Endothelial cell of umbilical vein (primary cell): ENCODE measurements around the gene NAGLU.

Experiments used
- EZH2 ChIP-seq: IDR thresholded peaks from 2 replicates; pipeline ENCODE4 v1.6.1; 2012; ENCODE audit warnings: borderline replicate concordance, low read depth, mild to moderate bottlenecking, moderate library complexity, low read length, inconsistent platforms; ENCODE audit not compliant: severe bottlenecking
- FOS ChIP-seq: IDR thresholded peaks from 2 replicates; pipeline ENCODE4 v1.6.1; 2011; ENCODE audit warnings: mild to moderate bottlenecking, low read length, moderate library complexity, borderline replicate concordance; ENCODE audit not compliant: insufficient read depth
- POLR2A ChIP-seq: IDR thresholded peaks from 2 replicates; pipeline ENCODE4 v1.6.1; 2012; ENCODE audit warnings: low read depth, mild to moderate bottlenecking, control low read depth, low read length
- POLR2AphosphoS5 ChIP-seq: IDR thresholded peaks from 2 replicates; pipeline ENCODE4 v1.6.1; 2012; ENCODE audit warnings: low read depth, mild to moderate bottlenecking, control low read depth, low read length, moderate library complexity; ENCODE audit not compliant: insufficient read depth
- TF ChIP-seq, protein P1 (sequence below), 2 donors: IDR thresholded peaks; 1 replicate in 1 of 2; 2 replicates in 1 of 2; pipeline ENCODE4 v1.5.1; 2011; ENCODE audit warnings: low read length in 2 of 2, mild to moderate bottlenecking in 2 of 2, moderate library complexity in 2 of 2, control low read depth in 1 of 2, inconsistent platforms in 1 of 2, low read depth in 1 of 2; ENCODE audit not compliant: insufficient read depth in 1 of 2; ENCODE audit errors: extremely low read depth in 1 of 2
- TF ChIP-seq, protein P2 (sequence below): IDR thresholded peaks from 2 replicates; pipeline ENCODE4 v1.6.1; 2011; ENCODE audit not compliant: insufficient read depth, insufficient read length

GRCh38 chr17:42553866-42554249 lies 17.8 kb downstream of the NAGLU start:
- TF ChIP-seq, protein P1, sequence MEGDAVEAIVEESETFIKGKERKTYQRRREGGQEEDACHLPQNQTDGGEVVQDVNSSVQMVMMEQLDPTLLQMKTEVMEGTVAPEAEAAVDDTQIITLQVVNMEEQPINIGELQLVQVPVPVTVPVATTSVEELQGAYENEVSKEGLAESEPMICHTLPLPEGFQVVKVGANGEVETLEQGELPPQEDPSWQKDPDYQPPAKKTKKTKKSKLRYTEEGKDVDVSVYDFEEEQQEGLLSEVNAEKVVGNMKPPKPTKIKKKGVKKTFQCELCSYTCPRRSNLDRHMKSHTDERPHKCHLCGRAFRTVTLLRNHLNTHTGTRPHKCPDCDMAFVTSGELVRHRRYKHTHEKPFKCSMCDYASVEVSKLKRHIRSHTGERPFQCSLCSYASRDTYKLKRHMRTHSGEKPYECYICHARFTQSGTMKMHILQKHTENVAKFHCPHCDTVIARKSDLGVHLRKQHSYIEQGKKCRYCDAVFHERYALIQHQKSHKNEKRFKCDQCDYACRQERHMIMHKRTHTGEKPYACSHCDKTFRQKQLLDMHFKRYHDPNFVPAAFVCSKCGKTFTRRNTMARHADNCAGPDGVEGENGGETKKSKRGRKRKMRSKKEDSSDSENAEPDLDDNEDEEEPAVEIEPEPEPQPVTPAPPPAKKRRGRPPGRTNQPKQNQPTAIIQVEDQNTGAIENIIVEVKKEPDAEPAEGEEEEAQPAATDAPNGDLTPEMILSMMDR (IDR thresholded peaks at IDR 0.05; ENCODE audit: extremely low read depth in 1 of 2, insufficient read depth in 1 of 2, low read depth in 1 of 2, low read length in 2 of 2): no peak
- no peak for TF ChIP-seq POLR2A
- no peak for TF ChIP-seq EZH2
- no peak for TF ChIP-seq POLR2AphosphoS5
- TF ChIP-seq, protein P2, sequence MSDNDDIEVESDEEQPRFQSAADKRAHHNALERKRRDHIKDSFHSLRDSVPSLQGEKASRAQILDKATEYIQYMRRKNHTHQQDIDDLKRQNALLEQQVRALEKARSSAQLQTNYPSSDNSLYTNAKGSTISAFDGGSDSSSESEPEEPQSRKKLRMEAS: no peak
- TF ChIP-seq FOS: no peak
